A673 (cell line): ENCODE measurements around the gene DMPK.

ENCODE experiments used
- CTCF ChIP-seq: fragments of 300-800, 200-600 bp; sonication (generic); conservative IDR thresholded peaks from 2 replicates; pipeline ENCODE4 v1.5.1; 2017; ENCODE audit warnings: low read depth, mild to moderate bottlenecking, antibody characterized with exemption, low read length, moderate library complexity, mixed read lengths
- EZH2 ChIP-seq: fragments of 200-600 bp; sonication (generic); IDR thresholded peaks from 2 replicates; pipeline ENCODE4 v1.6.1; 2017; ENCODE audit warnings: borderline replicate concordance, low read depth, mild to moderate bottlenecking, mixed read lengths, antibody characterized with exemption, low read length; ENCODE audit not compliant: poor library complexity, severe bottlenecking

- no peak for TF ChIP-seq CTCF
- TF ChIP-seq EZH2, result no peak
These were observed 10.9 kb upstream of the DMPK start for GRCh38 chr19:45793178-45793564.
